OCI-LY7 (cell line): ENCODE data around the gene ENAH.

Experiments
- EZH2phosphoT487 ChIP-seq: fragments of 200-600 bp; sonication (generic); IDR thresholded peaks from 2 replicates; pipeline ENCODE4 v1.6.1; 2018; ENCODE audit warnings: low read depth, borderline replicate concordance, mild to moderate bottlenecking, mixed run types, antibody characterized with exemption, low read length, moderate library complexity, mixed read lengths
- TF ChIP-seq, protein P1 (sequence below): fragments of 200-600 bp; sonication (generic); conservative IDR thresholded peaks from 2 replicates; pipeline ENCODE4 v1.5.1; 2014; ENCODE audit warnings: mild to moderate bottlenecking, antibody characterized with exemption, low read length, moderate library complexity, mixed read lengths

DNA sequence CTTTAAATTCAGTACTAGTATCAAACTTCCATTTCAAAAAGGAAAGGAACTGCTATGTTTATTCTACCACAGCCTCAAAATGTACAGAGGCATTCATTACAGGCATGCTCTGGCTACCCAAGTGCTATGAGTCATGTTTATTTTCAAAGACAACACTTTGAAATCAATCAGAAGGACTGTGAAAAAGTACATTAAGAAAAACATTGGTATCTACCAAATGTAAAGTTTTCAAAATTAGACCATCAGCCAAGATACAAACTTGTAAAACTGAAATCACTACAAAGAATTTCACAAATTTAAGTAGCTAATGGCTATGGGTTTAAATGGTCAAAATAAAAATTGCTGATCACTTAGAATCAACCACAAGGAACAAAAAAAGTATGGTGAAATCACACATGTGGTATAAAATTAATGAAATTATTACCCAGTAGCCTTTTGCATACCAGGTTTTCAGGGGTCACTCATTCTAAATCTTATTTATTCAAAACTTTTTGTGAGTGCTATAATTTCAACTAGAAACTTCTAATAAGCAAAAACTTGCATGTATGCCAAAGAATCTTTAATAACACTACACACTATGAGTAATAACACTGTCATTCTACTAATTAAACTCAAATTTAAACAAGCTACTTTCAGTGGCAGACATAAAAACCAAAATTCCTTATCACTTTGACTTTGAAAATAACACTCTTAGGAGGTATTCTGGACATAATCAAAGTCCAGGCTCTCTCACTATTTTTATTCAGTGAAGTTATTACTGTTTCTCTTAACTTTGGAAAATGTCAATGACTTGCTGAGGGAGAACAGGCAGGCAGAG is 49.2 kb downstream of the ENAH start:
- TF ChIP-seq, protein P1, sequence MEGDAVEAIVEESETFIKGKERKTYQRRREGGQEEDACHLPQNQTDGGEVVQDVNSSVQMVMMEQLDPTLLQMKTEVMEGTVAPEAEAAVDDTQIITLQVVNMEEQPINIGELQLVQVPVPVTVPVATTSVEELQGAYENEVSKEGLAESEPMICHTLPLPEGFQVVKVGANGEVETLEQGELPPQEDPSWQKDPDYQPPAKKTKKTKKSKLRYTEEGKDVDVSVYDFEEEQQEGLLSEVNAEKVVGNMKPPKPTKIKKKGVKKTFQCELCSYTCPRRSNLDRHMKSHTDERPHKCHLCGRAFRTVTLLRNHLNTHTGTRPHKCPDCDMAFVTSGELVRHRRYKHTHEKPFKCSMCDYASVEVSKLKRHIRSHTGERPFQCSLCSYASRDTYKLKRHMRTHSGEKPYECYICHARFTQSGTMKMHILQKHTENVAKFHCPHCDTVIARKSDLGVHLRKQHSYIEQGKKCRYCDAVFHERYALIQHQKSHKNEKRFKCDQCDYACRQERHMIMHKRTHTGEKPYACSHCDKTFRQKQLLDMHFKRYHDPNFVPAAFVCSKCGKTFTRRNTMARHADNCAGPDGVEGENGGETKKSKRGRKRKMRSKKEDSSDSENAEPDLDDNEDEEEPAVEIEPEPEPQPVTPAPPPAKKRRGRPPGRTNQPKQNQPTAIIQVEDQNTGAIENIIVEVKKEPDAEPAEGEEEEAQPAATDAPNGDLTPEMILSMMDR = no peak
- TF ChIP-seq EZH2phosphoT487 = no peak
